Neural cell (in vitro differentiated cells): Measurements from ENCODE around the gene CCND1.

ENCODE experiments used
- EP300 ChIP-seq: fragments of 450-650 bp; conservative IDR thresholded peaks from 2 replicates; pipeline ENCODE4 v1.6.1; 2014; ENCODE audit warnings: antibody characterized with exemption, mild to moderate bottlenecking, moderate library complexity; ENCODE audit not compliant: poor library complexity, severe bottlenecking
- EZH2 ChIP-seq: fragments of 200-600, 300-800 bp; shearing (Covaris generic), sonication (generic); IDR thresholded peaks from 2 replicates; pipeline ENCODE4 v1.6.1; 2014; ENCODE audit warnings: antibody characterized with exemption, low read length, borderline replicate concordance, mild to moderate bottlenecking; ENCODE audit not compliant: insufficient read depth, poor library complexity, severe bottlenecking
- MXI1 ChIP-seq: fragments of 450-650 bp; conservative IDR thresholded peaks from 2 replicates; pipeline ENCODE4 v1.6.1; 2014; ENCODE audit warnings: antibody characterized with exemption, mild to moderate bottlenecking; ENCODE audit not compliant: poor library complexity, severe bottlenecking
- POLR2AphosphoS5 ChIP-seq: IDR thresholded peaks from 2 replicates; pipeline ENCODE4 v1.6.1; 2012
- RAD21 ChIP-seq: fragments of 450-650 bp; conservative IDR thresholded peaks from 2 replicates; pipeline ENCODE4 v1.6.1; 2014; ENCODE audit warnings: antibody characterized with exemption, mild to moderate bottlenecking, moderate library complexity
- TAF1 ChIP-seq: IDR thresholded peaks from 2 replicates; pipeline ENCODE4 v1.6.1; 2012; ENCODE audit warnings: low read depth
- TF ChIP-seq, protein P1 (sequence below): fragments of 450-650 bp; IDR thresholded peaks from 2 replicates; pipeline ENCODE4 v1.5.1; 2014; ENCODE audit warnings: antibody characterized with exemption, mild to moderate bottlenecking, moderate library complexity; ENCODE audit not compliant: poor library complexity, severe bottlenecking
- TF ChIP-seq, protein P2 (sequence below): IDR thresholded peaks from 2 replicates; pipeline ENCODE4 v1.6.1; 2012; ENCODE audit warnings: borderline replicate concordance

DNA sequence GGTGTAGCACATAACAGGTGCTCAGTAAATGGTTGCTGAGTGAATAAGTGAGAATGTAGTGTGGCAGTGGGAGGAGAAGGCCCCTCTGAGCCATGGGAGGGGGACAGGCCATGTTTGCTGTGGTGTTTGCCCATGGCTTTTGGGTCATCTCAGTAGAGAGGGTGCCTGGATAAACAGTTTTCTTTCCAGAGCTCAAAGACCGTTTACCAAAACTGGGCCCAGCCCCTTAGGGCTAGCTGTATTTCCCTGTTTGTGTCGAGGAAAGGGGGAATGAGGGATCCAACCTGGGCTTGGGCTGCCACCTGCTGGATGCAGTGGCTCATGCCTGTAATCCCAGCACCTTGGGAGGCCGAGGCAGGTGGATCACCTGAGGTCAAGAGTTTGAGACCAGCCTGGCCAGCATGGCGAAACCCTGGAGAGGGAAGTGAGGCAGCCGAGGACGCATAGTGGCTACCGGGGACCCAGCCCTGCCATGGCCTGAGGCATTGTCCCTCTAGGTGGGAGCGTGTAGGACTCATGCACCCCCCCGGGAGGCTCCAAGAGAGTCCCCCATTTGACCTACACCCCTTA lies 42.9 kb downstream of the CCND1 start:
- TF ChIP-seq, protein P1, sequence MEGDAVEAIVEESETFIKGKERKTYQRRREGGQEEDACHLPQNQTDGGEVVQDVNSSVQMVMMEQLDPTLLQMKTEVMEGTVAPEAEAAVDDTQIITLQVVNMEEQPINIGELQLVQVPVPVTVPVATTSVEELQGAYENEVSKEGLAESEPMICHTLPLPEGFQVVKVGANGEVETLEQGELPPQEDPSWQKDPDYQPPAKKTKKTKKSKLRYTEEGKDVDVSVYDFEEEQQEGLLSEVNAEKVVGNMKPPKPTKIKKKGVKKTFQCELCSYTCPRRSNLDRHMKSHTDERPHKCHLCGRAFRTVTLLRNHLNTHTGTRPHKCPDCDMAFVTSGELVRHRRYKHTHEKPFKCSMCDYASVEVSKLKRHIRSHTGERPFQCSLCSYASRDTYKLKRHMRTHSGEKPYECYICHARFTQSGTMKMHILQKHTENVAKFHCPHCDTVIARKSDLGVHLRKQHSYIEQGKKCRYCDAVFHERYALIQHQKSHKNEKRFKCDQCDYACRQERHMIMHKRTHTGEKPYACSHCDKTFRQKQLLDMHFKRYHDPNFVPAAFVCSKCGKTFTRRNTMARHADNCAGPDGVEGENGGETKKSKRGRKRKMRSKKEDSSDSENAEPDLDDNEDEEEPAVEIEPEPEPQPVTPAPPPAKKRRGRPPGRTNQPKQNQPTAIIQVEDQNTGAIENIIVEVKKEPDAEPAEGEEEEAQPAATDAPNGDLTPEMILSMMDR = no peak
- TF ChIP-seq EP300 = no peak
- TF ChIP-seq EZH2 = no peak
- no peak for TF ChIP-seq TAF1
- TF ChIP-seq, protein P2, sequence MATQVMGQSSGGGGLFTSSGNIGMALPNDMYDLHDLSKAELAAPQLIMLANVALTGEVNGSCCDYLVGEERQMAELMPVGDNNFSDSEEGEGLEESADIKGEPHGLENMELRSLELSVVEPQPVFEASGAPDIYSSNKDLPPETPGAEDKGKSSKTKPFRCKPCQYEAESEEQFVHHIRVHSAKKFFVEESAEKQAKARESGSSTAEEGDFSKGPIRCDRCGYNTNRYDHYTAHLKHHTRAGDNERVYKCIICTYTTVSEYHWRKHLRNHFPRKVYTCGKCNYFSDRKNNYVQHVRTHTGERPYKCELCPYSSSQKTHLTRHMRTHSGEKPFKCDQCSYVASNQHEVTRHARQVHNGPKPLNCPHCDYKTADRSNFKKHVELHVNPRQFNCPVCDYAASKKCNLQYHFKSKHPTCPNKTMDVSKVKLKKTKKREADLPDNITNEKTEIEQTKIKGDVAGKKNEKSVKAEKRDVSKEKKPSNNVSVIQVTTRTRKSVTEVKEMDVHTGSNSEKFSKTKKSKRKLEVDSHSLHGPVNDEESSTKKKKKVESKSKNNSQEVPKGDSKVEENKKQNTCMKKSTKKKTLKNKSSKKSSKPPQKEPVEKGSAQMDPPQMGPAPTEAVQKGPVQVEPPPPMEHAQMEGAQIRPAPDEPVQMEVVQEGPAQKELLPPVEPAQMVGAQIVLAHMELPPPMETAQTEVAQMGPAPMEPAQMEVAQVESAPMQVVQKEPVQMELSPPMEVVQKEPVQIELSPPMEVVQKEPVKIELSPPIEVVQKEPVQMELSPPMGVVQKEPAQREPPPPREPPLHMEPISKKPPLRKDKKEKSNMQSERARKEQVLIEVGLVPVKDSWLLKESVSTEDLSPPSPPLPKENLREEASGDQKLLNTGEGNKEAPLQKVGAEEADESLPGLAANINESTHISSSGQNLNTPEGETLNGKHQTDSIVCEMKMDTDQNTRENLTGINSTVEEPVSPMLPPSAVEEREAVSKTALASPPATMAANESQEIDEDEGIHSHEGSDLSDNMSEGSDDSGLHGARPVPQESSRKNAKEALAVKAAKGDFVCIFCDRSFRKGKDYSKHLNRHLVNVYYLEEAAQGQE = no peak
- no peak for TF ChIP-seq POLR2AphosphoS5
- TF ChIP-seq RAD21 = no peak
- TF ChIP-seq MXI1 = no peak
